NOMO-1 treated with DMSO at 0.1 percent for 48 hours (cell line): ENCODE measurements around the gene USP32.
"Not testable (repeated sequence)": the region's sequence is repeated elsewhere in the genome, so short reads cannot be mapped to it uniquely, and the experiment has no call there.

Experiments
- DNase-seq: peaks from one replicate; lab custom pipeline; 2025; ENCODE audit not compliant: unreplicated experiment; lab: John Stamatoyannopoulos, UW

Gene USP32

GRCh38 chr17:60247836-60248461, 144.0 kb downstream of the USP32 start:
- DNase-seq = no peak

GRCh38 chr17:60244656-60245055, 147.3 kb downstream of the USP32 start:
- DNase-seq = no peak

GRCh38 chr17:60240290-60240689, 151.6 kb downstream of the USP32 start:
- no peak for DNase-seq

- DNase-seq = no peak
Measured at GRCh38 chr17:60231691-60232090, 160.2 kb downstream of the USP32 start.

- DNase-seq = peak; percentile 6
Measured at GRCh38 chr17:60231234-60231633, 160.7 kb downstream of the USP32 start.

- DNase-seq = no peak
Measured at GRCh38 chr17:60230358-60230757, 161.6 kb downstream of the USP32 start.

- no peak for DNase-seq
Measured at GRCh38 chr17:60229188-60229802, 162.6 kb downstream of the USP32 start.

GRCh38 chr17:60227276-60227675, 164.7 kb downstream of the USP32 start:
- not testable (repeated sequence) for DNase-seq

GRCh38 chr17:60224064-60224463, 167.9 kb downstream of the USP32 start:
- no peak for DNase-seq

- DNase-seq = no peak
Measured at GRCh38 chr17:60223456-60223855, 168.5 kb downstream of the USP32 start.

- DNase-seq = not testable (repeated sequence)
Measured at GRCh38 chr17:60218774-60219173, 173.2 kb downstream of the USP32 start.

- not testable (repeated sequence) for DNase-seq
Measured at GRCh38 chr17:60215895-60216294, 176.0 kb downstream of the USP32 start.

- not testable (repeated sequence) for DNase-seq
Measured at GRCh38 chr17:60211282-60211681, 180.7 kb downstream of the USP32 start.

GRCh38 chr17:60208302-60208701, 183.6 kb downstream of the USP32 start:
- DNase-seq = not testable (repeated sequence)

- not testable (repeated sequence) for DNase-seq
Measured at GRCh38 chr17:60205782-60206181, 186.2 kb downstream of the USP32 start.

- DNase-seq = not testable (repeated sequence)
Measured at GRCh38 chr17:60198630-60199029, 193.3 kb downstream of the USP32 start.

- not testable (repeated sequence) for DNase-seq
Measured at GRCh38 chr17:60194141-60194540, 197.8 kb downstream of the USP32 start.

- no peak for DNase-seq
Measured at GRCh38 chr17:60193482-60193881, 198.5 kb downstream of the USP32 start.

GRCh38 chr17:60193032-60193431, 198.9 kb downstream of the USP32 start:
- DNase-seq = not testable (repeated sequence)

- DNase-seq = not testable (repeated sequence)
Measured at GRCh38 chr17:60190032-60190431, 201.9 kb downstream of the USP32 start.

GRCh38 chr17:60188759-60189158, 203.2 kb downstream of the USP32 start:
- DNase-seq = no peak

- peak; percentile 11 for DNase-seq
Measured at GRCh38 chr17:60186846-60187745, 204.8 kb downstream of the USP32 start.
